ENCODE data around the gene ZSCAN21. TPM values are rescaled to one million over a fixed set of nuclear protein-coding genes. Genes with fewer than 3 reads are reported as not detected.

The ZSCAN21 gene
- polyA plus RNA-seq, 3 donors, result 1.5 to 4.6 (median 4.4) TPM

DNA sequence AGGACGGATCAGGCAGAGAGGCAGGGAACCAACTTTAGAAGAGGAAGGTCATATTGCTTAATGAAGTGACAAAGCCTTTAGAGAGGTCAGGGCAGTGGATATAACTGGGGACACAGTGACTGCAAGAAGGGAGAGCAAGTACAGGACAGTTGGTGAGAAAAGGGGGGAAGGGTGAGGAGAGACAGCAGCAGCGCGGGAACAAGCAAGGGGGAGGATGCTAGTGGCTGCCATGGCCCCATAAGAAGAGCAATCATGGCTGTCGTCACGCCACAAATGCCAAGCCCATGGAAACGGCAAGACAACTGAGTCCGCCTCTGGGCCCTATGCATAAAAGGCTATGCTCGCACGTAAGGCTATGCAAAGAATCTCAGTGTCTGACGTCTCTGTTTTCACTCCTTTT is 22.9 kb downstream of the ZSCAN21 start:
- no peak overlapping the region for H3K4me3 ChIP-seq (replicated peaks in 1 of 3; ENCODE audit: low read depth in 2 of 3, low read length in 3 of 3)
- Mint-ChIP-seq H3K4me3 (no peak overlapping the region), H3K4me1 (no peaks in the 10 kb centered on the region), H3K9me3 (peaks cover 31 to 48% (median 36%) of the 10 kb centered on the region in 7 donors), H3K36me3 (peaks cover 76 to 90% of the 10 kb centered on the region in 2 donors), H3K27ac (no peak overlapping the region), H3K27me3 (ENCODE audit: low read depth in 3 of 3) (peaks cover 0 to 6% (median 0%) of the 10 kb centered on the region in 3 donors)
- H3K4me2 ChIP-seq (replicated peaks; ENCODE audit: extremely low read depth, low read length, poor library complexity, severe bottlenecking), result no peak overlapping the region
- H3K9me3 ChIP-seq (replicated peaks in 1 of 2; ENCODE audit: control insufficient read depth in 1 of 2, insufficient read depth in 1 of 2, low read length in 2 of 2), result peaks cover 38 to 40% of the 10 kb centered on the region in 2 donors
- no peaks in the 10 kb centered on the region for H3K4me1 ChIP-seq (ENCODE audit: control insufficient read depth in 1 of 2, insufficient read depth in 2 of 2, low read length in 2 of 2)
- H3K9ac ChIP-seq (ENCODE audit: insufficient read depth, low read length, poor library complexity, severe bottlenecking), result no peak overlapping the region
- TF ChIP-seq, protein P1, sequence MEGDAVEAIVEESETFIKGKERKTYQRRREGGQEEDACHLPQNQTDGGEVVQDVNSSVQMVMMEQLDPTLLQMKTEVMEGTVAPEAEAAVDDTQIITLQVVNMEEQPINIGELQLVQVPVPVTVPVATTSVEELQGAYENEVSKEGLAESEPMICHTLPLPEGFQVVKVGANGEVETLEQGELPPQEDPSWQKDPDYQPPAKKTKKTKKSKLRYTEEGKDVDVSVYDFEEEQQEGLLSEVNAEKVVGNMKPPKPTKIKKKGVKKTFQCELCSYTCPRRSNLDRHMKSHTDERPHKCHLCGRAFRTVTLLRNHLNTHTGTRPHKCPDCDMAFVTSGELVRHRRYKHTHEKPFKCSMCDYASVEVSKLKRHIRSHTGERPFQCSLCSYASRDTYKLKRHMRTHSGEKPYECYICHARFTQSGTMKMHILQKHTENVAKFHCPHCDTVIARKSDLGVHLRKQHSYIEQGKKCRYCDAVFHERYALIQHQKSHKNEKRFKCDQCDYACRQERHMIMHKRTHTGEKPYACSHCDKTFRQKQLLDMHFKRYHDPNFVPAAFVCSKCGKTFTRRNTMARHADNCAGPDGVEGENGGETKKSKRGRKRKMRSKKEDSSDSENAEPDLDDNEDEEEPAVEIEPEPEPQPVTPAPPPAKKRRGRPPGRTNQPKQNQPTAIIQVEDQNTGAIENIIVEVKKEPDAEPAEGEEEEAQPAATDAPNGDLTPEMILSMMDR (IDR thresholded peaks at IDR 0.05), result no peak
- H4K20me1 ChIP-seq (ENCODE audit: insufficient read depth, low read length), result peaks cover 4% of the 10 kb centered on the region
- H3K79me2 ChIP-seq (ENCODE audit: insufficient read depth, low read length), result peaks cover 7% of the 10 kb centered on the region
- peaks cover 76 to 85% of the 10 kb centered on the region in 2 donors for H3K36me3 ChIP-seq (replicated peaks in 1 of 2; ENCODE audit: control insufficient read depth in 1 of 2, insufficient read depth in 2 of 2, low read length in 2 of 2)
- WGBS (ENCODE audit: insufficient coverage), result 100% methylated on average over 10 of the region's 10 CpGs
- no peak for DNase-seq
- intact Hi-C loops (cut with micrococcal nuclease), result no loop called here
- H3K27ac ChIP-seq (ENCODE audit: low read depth in 1 of 2, low read length in 2 of 2), result no peak overlapping the region
- H2AFZ ChIP-seq (ENCODE audit: insufficient read depth, low read depth, low read length, poor library complexity, severe bottlenecking), result no peak overlapping the region
- H3K27me3 ChIP-seq (ENCODE audit: control insufficient read depth in 2 of 2, insufficient read depth in 2 of 2, low read length in 2 of 2), result no peaks in the 10 kb centered on the region

DNA sequence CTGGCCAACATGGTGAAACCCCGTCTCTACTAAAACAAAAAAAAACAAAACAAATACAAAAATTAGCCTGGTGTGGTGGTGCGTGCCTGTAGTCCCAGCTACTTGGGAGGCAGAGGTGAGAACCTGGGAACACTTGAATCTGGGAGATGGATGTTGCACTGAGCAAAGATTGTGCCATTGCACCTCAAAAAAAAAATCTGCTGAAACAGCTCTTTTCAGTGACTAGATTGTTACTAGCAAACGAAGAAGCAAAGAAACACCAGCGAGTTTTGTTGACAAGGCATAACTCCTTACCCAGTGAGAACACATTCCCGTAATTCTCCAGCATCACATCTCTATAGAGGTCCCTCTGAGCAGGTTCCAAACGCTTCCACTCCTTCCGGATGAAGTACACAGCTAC is 25.3 kb downstream of the ZSCAN21 start:
- peaks cover 0 to 6% (median 0%) of the 10 kb centered on the region in 3 donors for H3K27me3 Mint-ChIP-seq (ENCODE audit: low read depth in 3 of 3)
- no peak for DNase-seq
- Histone ChIP-seq H3K4me2 (replicated peaks; ENCODE audit: extremely low read depth, low read length, poor library complexity, severe bottlenecking) (no peak overlapping the region), H3K27me3 (ENCODE audit: control insufficient read depth in 2 of 2, insufficient read depth in 2 of 2, low read length in 2 of 2) (no peaks in the 10 kb centered on the region), H3K9ac (ENCODE audit: insufficient read depth, low read length, poor library complexity, severe bottlenecking) (no peak overlapping the region), H3K79me2 (ENCODE audit: insufficient read depth, low read length) (peaks cover 29% of the 10 kb centered on the region), H3K9me3 (replicated peaks in 1 of 2; ENCODE audit: control insufficient read depth in 1 of 2, insufficient read depth in 1 of 2, low read length in 2 of 2) (peaks cover 37 to 40% of the 10 kb centered on the region in 2 donors), H3K27ac (ENCODE audit: low read depth in 1 of 2, low read length in 2 of 2) (no peak overlapping the region), H3K4me3 (replicated peaks in 1 of 3; ENCODE audit: low read depth in 2 of 3, low read length in 3 of 3) (no peak overlapping the region), H4K20me1 (ENCODE audit: insufficient read depth, low read length) (peaks cover 17% of the 10 kb centered on the region), H3K4me1 (ENCODE audit: control insufficient read depth in 1 of 2, insufficient read depth in 2 of 2, low read length in 2 of 2) (peaks cover 0 to under 1% of the 10 kb centered on the region in 2 donors), H3K36me3 (replicated peaks in 1 of 2; ENCODE audit: control insufficient read depth in 1 of 2, insufficient read depth in 2 of 2, low read length in 2 of 2) (peaks cover 77 to 97% of the 10 kb centered on the region in 2 donors), H2AFZ (ENCODE audit: insufficient read depth, low read depth, low read length, poor library complexity, severe bottlenecking) (no peak overlapping the region)
- intact Hi-C loops (cut with micrococcal nuclease), result no loop called here
- 97% methylated on average over 3 of the region's 7 CpGs for WGBS (ENCODE audit: insufficient coverage)
- peaks cover 3% of the 10 kb centered on the region for H3K4me1 Mint-ChIP-seq
- TF ChIP-seq, protein P1 (IDR thresholded peaks at IDR 0.05), result no peak
- no peak overlapping the region for H3K4me3 Mint-ChIP-seq
- H3K9me3 Mint-ChIP-seq, result peaks cover 31 to 45% (median 36%) of the 10 kb centered on the region in 7 donors
- H3K27ac Mint-ChIP-seq, result peak overlapping the region in 1 of 7 donors; percentile 18
- peaks cover 80 to 95% of the 10 kb centered on the region in 2 donors for H3K36me3 Mint-ChIP-seq
